OCI-LY7 (cell line): Measurements from ENCODE around the gene KRT79. TPM values are rescaled to one million over a fixed set of nuclear protein-coding genes. Genes with fewer than 3 reads are reported as not detected.

Source experiments
- BruUV-seq: library from RNA; stranded (reverse); fragments of 400-500 nt; replicated peaks from 2 replicates; lab custom pipeline; 2021; lab: Mats Ljungman, UMichigan
- CTCF ChIA-PET: fragments of 300-600 bp; sonication (Branson Sonifier 250); formaldehyde crosslinking; loops from one replicate; lab custom pipeline; 2022; ENCODE audit warnings: antibody characterized with exemption; ENCODE audit not compliant: unreplicated experiment; lab: Charles Lee
- POLR2A ChIA-PET: fragments of 300-600 bp; sonication (Branson Sonifier 250); formaldehyde crosslinking; loops from one replicate; lab custom pipeline; 2022; ENCODE audit warnings: antibody characterized with exemption; lab: Charles Lee
- DNase-seq: peaks from one replicate; pipeline ENCODE4 v3.0.0-alpha.2; 2015; ENCODE audit warnings: low spot score
- H2AFZ ChIP-seq: fragments of 200-600 bp; sonication (generic), shearing (Covaris generic); 2 replicates; pipeline ENCODE4 v1.6.1; 2014; ENCODE audit warnings: mild to moderate bottlenecking, antibody characterized with exemption, low read length, moderate library complexity
- H3K27ac ChIP-seq: fragments of 200-600 bp; sonication (generic); 2 replicates; pipeline ENCODE4 v1.5.1; 2014; ENCODE audit warnings: mixed run types, low read depth, mild to moderate bottlenecking, moderate library complexity, low read length, inconsistent platforms; ENCODE audit not compliant: poor library complexity, severe bottlenecking
- H3K36me3 ChIP-seq: fragments of 200-600 bp; sonication (generic); 2 replicates; pipeline ENCODE4 v1.6.1; 2014; ENCODE audit warnings: mild to moderate bottlenecking, antibody characterized with exemption, low read length, moderate library complexity, mixed read lengths; ENCODE audit not compliant: insufficient read depth
- H3K4me1 ChIP-seq: fragments of 200-600 bp; sonication (generic); 2 replicates; pipeline ENCODE4 v1.5.1; 2014; ENCODE audit warnings: mild to moderate bottlenecking, low read length; ENCODE audit not compliant: insufficient read depth, poor library complexity, severe bottlenecking
- H3K4me2 ChIP-seq: fragments of 200-600 bp; sonication (generic); 2 replicates; pipeline ENCODE4 v1.6.1; 2014; ENCODE audit warnings: mild to moderate bottlenecking, low read length
- H3K4me3 ChIP-seq: fragments of 200-600 bp; sonication (generic); 2 replicates; pipeline ENCODE4 v1.5.1; 2014; ENCODE audit warnings: mild to moderate bottlenecking, low read depth, low read length; ENCODE audit not compliant: poor library complexity, severe bottlenecking
- H3K79me2 ChIP-seq: fragments of 200-600 bp; sonication (generic); 2 replicates; pipeline ENCODE4 v1.6.1; 2016; ENCODE audit warnings: low read depth, mild to moderate bottlenecking, low read length, moderate library complexity, mixed read lengths; ENCODE audit not compliant: insufficient read depth
- H3K9me2 ChIP-seq: fragments of 200-600 bp; sonication (generic); 2 replicates; pipeline ENCODE4 v1.6.1; 2016; ENCODE audit warnings: mild to moderate bottlenecking, low read length, mixed read lengths; ENCODE audit not compliant: insufficient read depth
- H3K9me3 ChIP-seq: fragments of 200-600 bp; sonication (generic); 2 replicates; pipeline ENCODE4 v1.6.1; 2014; ENCODE audit warnings: mild to moderate bottlenecking, mixed run types, low read length, mixed read lengths
- H4K20me1 ChIP-seq: fragments of 200-600 bp; sonication (generic); 2 replicates; pipeline ENCODE4 v1.6.1; 2014; ENCODE audit warnings: mild to moderate bottlenecking, antibody characterized with exemption, low read length, moderate library complexity, mixed read lengths; ENCODE audit not compliant: insufficient read depth
- EZH2phosphoT487 ChIP-seq: fragments of 200-600 bp; sonication (generic); IDR thresholded peaks from 2 replicates; pipeline ENCODE4 v1.6.1; 2018; ENCODE audit warnings: low read depth, borderline replicate concordance, mild to moderate bottlenecking, mixed run types, antibody characterized with exemption, low read length, moderate library complexity, mixed read lengths
- intact Hi-C: fragments of 100-400 bp; cut with micrococcal nuclease; formaldehyde crosslinking; loops from one replicate; pipeline ENCODE4 v1.10.0; 2022; ENCODE audit not compliant: unreplicated experiment
- total RNA-seq, 2 experiments: library from RNA; depleted of rRNA in 1 of 2; stranded (reverse); fragments of >200 nt in 1 of 2; shearing (Covaris generic) in 1 of 2; gene quantifications; 2 replicates each; pipeline ENCODE4 v1.2.3, GENCODE V29; 2014 to 2022
- TF ChIP-seq, protein P1 (sequence below): fragments of 200-600 bp; sonication (generic); conservative IDR thresholded peaks from 2 replicates; pipeline ENCODE4 v1.5.1; 2014; ENCODE audit warnings: mild to moderate bottlenecking, antibody characterized with exemption, low read length, moderate library complexity, mixed read lengths

Gene KRT79
- total RNA-seq, 2 experiments from 2014 or later = not detected

DNA sequence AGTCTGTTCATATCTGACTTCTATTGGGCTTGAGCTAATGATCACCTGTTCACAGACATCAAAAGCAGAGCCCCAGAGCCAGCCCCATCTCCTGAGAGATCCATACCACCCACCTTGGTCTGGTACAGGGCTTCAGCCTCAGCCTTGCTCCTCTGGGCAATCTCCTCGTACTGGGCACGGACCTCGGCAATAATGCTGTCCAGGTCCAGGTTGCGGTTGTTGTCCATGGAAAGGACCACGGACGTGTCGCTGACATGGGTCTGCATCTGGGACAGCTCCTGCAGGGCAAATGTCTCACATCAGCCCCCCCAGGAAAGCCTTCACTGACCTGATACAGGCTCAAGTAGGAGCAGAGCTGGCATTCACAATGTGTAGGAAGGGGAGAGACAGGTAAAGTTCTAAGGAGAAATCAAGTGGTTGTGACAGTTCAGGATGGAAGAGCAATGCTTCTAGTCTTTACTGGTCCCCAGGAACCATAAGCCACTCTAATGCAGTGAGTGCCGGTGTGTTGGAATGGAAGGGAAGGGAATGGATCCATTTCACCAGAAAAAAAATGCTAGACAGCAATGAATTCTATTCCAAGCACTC is 25.4 kb downstream of the KRT79 start:
- no peaks in the 10 kb centered on the region for H3K79me2 ChIP-seq
- no peaks in the 10 kb centered on the region for H3K9me2 ChIP-seq
- BruUV-seq = no TSS peak
- intact Hi-C loops = no loop called here
- TF ChIP-seq, protein P1, sequence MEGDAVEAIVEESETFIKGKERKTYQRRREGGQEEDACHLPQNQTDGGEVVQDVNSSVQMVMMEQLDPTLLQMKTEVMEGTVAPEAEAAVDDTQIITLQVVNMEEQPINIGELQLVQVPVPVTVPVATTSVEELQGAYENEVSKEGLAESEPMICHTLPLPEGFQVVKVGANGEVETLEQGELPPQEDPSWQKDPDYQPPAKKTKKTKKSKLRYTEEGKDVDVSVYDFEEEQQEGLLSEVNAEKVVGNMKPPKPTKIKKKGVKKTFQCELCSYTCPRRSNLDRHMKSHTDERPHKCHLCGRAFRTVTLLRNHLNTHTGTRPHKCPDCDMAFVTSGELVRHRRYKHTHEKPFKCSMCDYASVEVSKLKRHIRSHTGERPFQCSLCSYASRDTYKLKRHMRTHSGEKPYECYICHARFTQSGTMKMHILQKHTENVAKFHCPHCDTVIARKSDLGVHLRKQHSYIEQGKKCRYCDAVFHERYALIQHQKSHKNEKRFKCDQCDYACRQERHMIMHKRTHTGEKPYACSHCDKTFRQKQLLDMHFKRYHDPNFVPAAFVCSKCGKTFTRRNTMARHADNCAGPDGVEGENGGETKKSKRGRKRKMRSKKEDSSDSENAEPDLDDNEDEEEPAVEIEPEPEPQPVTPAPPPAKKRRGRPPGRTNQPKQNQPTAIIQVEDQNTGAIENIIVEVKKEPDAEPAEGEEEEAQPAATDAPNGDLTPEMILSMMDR = no peak
- CTCF ChIA-PET = no interaction called here
- H3K4me1 ChIP-seq = no peaks in the 10 kb centered on the region
- POLR2A ChIA-PET = interaction anchor here (0.6 kb wide), 1 partner anchor 169 kb away, joined by 3 read pairs; no protein-coding TSS in a partner anchor
- H3K27ac ChIP-seq = no peak overlapping the region
- DNase-seq = no peak
- no peaks in the 10 kb centered on the region for H3K9me3 ChIP-seq
- H3K4me3 ChIP-seq = no peak overlapping the region
- H3K36me3 ChIP-seq = no peaks in the 10 kb centered on the region
- H4K20me1 ChIP-seq = no peaks in the 10 kb centered on the region
- no peak overlapping the region for H3K4me2 ChIP-seq
- H2AFZ ChIP-seq = no peak overlapping the region

DNA sequence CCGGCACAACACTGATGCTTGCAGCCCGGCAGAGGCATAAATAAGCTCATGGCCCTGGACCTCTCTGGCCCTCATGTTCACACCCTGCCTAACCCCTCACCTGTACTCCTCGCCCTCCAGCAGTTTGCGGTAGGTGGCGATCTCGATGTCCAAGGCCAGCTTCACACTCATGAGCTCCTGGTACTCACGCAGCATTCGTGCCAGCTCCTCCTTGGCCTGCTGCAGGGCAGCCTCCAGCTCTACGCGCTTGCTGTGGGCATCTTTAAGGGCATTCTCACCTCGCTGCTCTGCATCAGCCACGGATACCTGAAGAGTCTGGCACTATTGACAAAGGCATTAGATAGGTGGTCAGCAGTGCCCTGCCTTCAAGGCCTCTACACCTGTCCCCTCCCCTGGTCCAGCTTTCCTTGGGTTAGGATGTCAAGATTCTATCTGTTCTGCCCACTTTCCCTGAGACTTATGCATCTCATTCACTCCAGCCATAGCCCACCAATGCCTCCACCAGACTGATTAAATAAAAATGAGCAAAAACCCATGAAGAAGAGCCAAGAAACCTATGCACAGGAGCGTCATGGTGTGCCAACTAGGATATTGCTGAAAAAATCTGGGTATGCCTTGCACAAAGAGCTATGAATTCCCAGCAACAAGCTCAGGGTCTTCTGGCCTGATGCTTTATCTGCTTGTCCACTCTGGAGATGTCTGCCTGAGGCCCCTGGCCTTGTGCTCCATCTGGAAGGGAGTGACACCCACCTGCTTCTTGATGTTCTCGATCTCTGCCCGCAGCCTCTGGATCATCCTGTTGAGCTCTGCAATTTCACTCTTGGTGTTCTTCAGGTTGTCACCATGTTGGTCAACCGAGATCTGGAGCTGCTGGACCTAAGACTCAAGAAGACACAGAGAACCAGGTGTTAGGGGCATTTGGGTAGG is 26.3 kb downstream of the KRT79 start:
- no peak for TF ChIP-seq EZH2phosphoT487
- TF ChIP-seq, protein P1 = no peak
- Histone ChIP-seq H2AFZ (no peak overlapping the region), H3K4me1 (no peaks in the 10 kb centered on the region), H3K79me2 (no peaks in the 10 kb centered on the region), H3K9me2 (no peaks in the 10 kb centered on the region), H3K27ac (no peak overlapping the region), H3K4me3 (no peak overlapping the region), H3K4me2 (no peak overlapping the region), H3K9me3 (no peaks in the 10 kb centered on the region), H4K20me1 (no peaks in the 10 kb centered on the region), H3K36me3 (no peaks in the 10 kb centered on the region)
- intact Hi-C loops = no loop called here
- no peak for DNase-seq
- ChIA-PET CTCF (no interaction called here), POLR2A (interaction anchor here (0.5 kb wide), 1 partner anchor 175 kb away, joined by 3 read pairs; no protein-coding TSS in a partner anchor)
- BruUV-seq = no TSS peak
